GM12878 (cell line): Measurements from ENCODE around the gene KPNA1.

ENCODE experiments used
- BHLHE40 ChIP-seq, 2 experiments: fragments of 450-650 bp in 1 of 2; IDR thresholded peaks; 2 replicates each; pipeline ENCODE4 v1.6.1; 2011 to 2017; ENCODE audit warnings: low read depth in 2 of 2, borderline replicate concordance in 1 of 2, improper control_type of control experiment in 1 of 2, low read length in 1 of 2, mild to moderate bottlenecking in 1 of 2
- PRDM15 ChIP-seq: fragments of 450-650 bp; formaldehyde crosslinking; IDR thresholded peaks from 2 replicates; pipeline ENCODE4 v1.4.0; 2020; ENCODE audit warnings: mild to moderate bottlenecking, moderate library complexity
- YY1 ChIP-seq: IDR thresholded peaks from 2 replicates; pipeline ENCODE4 v1.6.1; 2011; ENCODE audit warnings: low read depth, mild to moderate bottlenecking, low read length

DNA sequence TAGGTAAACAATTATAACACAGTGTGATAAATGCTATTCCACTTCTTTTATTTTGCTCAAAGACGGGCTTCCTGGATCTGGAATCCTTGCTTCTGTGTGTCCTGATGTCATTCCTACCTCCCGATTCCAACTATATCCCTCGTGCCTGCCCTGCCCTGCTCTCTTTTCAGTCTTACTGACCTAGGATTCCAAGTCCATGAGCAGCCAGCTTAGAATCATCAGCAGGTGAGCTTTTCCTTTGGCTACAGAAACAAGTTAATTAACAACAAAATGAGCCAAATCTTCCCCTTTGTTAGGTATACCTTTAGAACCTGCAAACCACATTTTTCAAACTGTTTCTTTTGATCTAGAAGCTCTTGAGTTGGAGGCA is 21.9 kb upstream of the KPNA1 start:
- TF ChIP-seq YY1: no peak
- no peak for TF ChIP-seq BHLHE40 (IDR thresholded peaks at IDR 0.05; ENCODE audit: borderline replicate concordance in 1 of 2, low read depth in 2 of 2, low read length in 1 of 2)
- TF ChIP-seq PRDM15 (CRISPR knock-in tag): no peak
